Measurements from ENCODE around the gene DVL2. TPM values are rescaled to one million over a fixed set of nuclear protein-coding genes. Genes with fewer than 3 reads are reported as not detected.

DVL2 gene
- total RNA-seq, 1 donor from 2014 or later = 34.4 TPM

- Histone ChIP-seq H3K4me3 (ENCODE audit: insufficient read depth, low read depth, low read length) (peak within 1 kb of the TSS; percentile 53), H3K9me3 (ENCODE audit: insufficient read depth, low read depth, low read length) (no peaks in the 10 kb centered on the region), H2AFZ (ENCODE audit: low read depth, low read length) (peak within 1 kb of the TSS; percentile 90), H3K4me2 (ENCODE audit: low read length) (peak within 1 kb of the TSS; percentile 97), H3K27ac (ENCODE audit: low read depth, low read length) (peak within 1 kb of the TSS; percentile 35), H4K20me1 (ENCODE audit: insufficient read depth, low read length) (no peaks in the 10 kb centered on the region), H3K79me2 (ENCODE audit: insufficient read depth, low read length) (no peaks in the 10 kb centered on the region), H3K36me3 (ENCODE audit: insufficient read depth, low read length) (no peaks in the 10 kb centered on the region), H3K4me1 (ENCODE audit: insufficient read depth, low read length) (peaks cover 14% of the 10 kb centered on the region), H3K9ac (ENCODE audit: low read length) (peak within 1 kb of the TSS; percentile 59), H3K27me3 (ENCODE audit: insufficient read depth, low read length) (peaks cover 22% of the 10 kb centered on the region)
- Mint-ChIP-seq H3K27ac (ENCODE audit: unreplicated experiment) (peak within 1 kb of the TSS; percentile 66), H3K4me3 (ENCODE audit: unreplicated experiment) (peak within 1 kb of the TSS; percentile 78), H3K36me3 (ENCODE audit: low read depth, unreplicated experiment) (no peaks in the 10 kb centered on the region), H3K27me3 (ENCODE audit: low read depth, unreplicated experiment) (peaks cover 43% of the 10 kb centered on the region), H3K9me3 (ENCODE audit: unreplicated experiment) (no peaks in the 10 kb centered on the region), H3K4me1 (ENCODE audit: low read depth, unreplicated experiment) (no peaks in the 10 kb centered on the region)
- FAIRE-seq = no peak
- peak; percentile 64 for DNase-seq (ENCODE audit: low read depth)
- TF ChIP-seq CTCF (IDR thresholded peaks at IDR 0.05; ENCODE audit: insufficient read depth, low read depth, low read length) (no peak), EZH2 (IDR thresholded peaks at IDR 0.05; ENCODE audit: insufficient read depth, low read length) (peak; percentile 75)
These were observed 47.0 kb upstream of the DVL2 start, which contains the start of gene SLC2A4 for GRCh38 chr17:7281074-7281952. TSS of gene SLC2A4 (plus strand) at chr17:7281718. CDS start at chr17:7281935, 217 bp downstream.

- Mint-ChIP-seq H3K27me3 (ENCODE audit: low read depth, unreplicated experiment) (peaks cover 35% of the 10 kb centered on the region), H3K9me3 (ENCODE audit: unreplicated experiment) (no peaks in the 10 kb centered on the region), H3K4me1 (ENCODE audit: low read depth, unreplicated experiment) (no peaks in the 10 kb centered on the region), H3K4me3 (ENCODE audit: unreplicated experiment) (peak overlapping the region; percentile 78), H3K27ac (ENCODE audit: unreplicated experiment) (peak overlapping the region; percentile 66), H3K36me3 (ENCODE audit: low read depth, unreplicated experiment) (no peaks in the 10 kb centered on the region)
- Histone ChIP-seq H3K4me1 (ENCODE audit: insufficient read depth, low read length) (peaks cover 14% of the 10 kb centered on the region), H3K9me3 (ENCODE audit: insufficient read depth, low read depth, low read length) (no peaks in the 10 kb centered on the region), H3K36me3 (ENCODE audit: insufficient read depth, low read length) (no peaks in the 10 kb centered on the region), H3K27ac (ENCODE audit: low read depth, low read length) (peak overlapping the region; percentile 35), H4K20me1 (ENCODE audit: insufficient read depth, low read length) (no peaks in the 10 kb centered on the region), H3K79me2 (ENCODE audit: insufficient read depth, low read length) (no peaks in the 10 kb centered on the region), H3K27me3 (ENCODE audit: insufficient read depth, low read length) (peaks cover 16% of the 10 kb centered on the region), H3K4me2 (ENCODE audit: low read length) (peak overlapping the region; percentile 97), H3K9ac (ENCODE audit: low read length) (peak overlapping the region; percentile 59), H3K4me3 (ENCODE audit: insufficient read depth, low read depth, low read length) (peak overlapping the region; percentile 53), H2AFZ (ENCODE audit: low read depth, low read length) (peak overlapping the region; percentile 90)
- DNase-seq (ENCODE audit: low read depth) = peak; percentile 35
- peak; percentile 55 for FAIRE-seq
- no peak for TF ChIP-seq EZH2 (IDR thresholded peaks at IDR 0.05; ENCODE audit: insufficient read depth, low read length)
- TF ChIP-seq CTCF (IDR thresholded peaks at IDR 0.05; ENCODE audit: insufficient read depth, low read depth, low read length) = peak; percentile 91
These were observed 46.3 kb upstream of the DVL2 start for GRCh38 chr17:7280519-7281073.

Data from astrocyte (in vitro differentiated cells and primary cell).